Epithelial cell of esophagus (primary cell): ENCODE data around the gene TAF1B.

Source experiments
- DNase-seq: peaks from one replicate; pipeline ENCODE4 v3.0.0; 2010; ENCODE audit warnings: low read depth
- H3K4me3 ChIP-seq: 2 replicates; pipeline ENCODE4 v1.5.1; 2011; ENCODE audit warnings: mild to moderate bottlenecking, low read length, control low read depth
- TF ChIP-seq, protein P1 (sequence below): IDR thresholded peaks from 2 replicates; pipeline ENCODE4 v1.5.1; 2011; ENCODE audit warnings: low read depth, mild to moderate bottlenecking, low read length, control low read depth, inconsistent platforms; ENCODE audit not compliant: insufficient read depth; ENCODE audit errors: missing control alignments

TAF1B gene

DNA sequence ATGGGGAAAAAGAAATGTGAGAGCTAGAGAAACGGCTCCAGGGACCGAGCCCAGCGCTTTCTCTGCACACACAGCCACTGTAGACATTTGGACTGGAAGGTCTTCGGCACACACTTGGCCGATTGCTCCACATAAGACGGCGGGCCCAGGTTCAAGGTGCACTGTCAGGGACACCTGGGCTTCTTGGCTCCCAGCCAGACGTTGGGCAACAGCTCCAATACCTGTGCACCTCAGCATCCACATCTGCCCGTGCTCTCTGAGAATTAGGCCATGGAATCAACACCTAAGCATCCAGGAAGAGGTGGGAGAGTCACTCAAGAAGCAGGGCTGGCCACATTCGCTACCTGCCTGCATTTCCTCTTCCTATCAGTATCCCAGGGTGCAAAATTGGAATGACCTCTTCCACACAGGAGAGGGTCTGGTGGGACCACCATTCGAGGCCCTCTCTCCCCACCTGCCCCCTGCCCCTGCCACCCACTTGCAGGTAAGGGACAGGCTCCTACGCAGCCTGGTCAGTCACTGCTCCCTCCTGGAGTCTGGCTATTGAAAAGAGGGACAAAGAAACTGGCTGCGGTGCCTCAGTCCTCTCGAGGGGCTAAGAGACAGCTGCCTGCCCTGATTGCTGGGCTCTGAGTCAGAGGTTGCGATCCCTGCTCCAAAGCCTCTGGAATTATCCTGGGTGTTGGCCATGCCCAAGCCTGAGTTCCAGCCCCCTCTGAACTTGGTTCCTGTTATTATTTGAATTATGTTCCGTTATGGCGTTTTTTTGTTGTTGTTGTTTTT, 40.1 kb upstream of the TAF1B start:
- TF ChIP-seq, protein P1, sequence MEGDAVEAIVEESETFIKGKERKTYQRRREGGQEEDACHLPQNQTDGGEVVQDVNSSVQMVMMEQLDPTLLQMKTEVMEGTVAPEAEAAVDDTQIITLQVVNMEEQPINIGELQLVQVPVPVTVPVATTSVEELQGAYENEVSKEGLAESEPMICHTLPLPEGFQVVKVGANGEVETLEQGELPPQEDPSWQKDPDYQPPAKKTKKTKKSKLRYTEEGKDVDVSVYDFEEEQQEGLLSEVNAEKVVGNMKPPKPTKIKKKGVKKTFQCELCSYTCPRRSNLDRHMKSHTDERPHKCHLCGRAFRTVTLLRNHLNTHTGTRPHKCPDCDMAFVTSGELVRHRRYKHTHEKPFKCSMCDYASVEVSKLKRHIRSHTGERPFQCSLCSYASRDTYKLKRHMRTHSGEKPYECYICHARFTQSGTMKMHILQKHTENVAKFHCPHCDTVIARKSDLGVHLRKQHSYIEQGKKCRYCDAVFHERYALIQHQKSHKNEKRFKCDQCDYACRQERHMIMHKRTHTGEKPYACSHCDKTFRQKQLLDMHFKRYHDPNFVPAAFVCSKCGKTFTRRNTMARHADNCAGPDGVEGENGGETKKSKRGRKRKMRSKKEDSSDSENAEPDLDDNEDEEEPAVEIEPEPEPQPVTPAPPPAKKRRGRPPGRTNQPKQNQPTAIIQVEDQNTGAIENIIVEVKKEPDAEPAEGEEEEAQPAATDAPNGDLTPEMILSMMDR = no peak
- H3K4me3 ChIP-seq = no peak overlapping the region
- DNase-seq = peak; percentile 95

DNA sequence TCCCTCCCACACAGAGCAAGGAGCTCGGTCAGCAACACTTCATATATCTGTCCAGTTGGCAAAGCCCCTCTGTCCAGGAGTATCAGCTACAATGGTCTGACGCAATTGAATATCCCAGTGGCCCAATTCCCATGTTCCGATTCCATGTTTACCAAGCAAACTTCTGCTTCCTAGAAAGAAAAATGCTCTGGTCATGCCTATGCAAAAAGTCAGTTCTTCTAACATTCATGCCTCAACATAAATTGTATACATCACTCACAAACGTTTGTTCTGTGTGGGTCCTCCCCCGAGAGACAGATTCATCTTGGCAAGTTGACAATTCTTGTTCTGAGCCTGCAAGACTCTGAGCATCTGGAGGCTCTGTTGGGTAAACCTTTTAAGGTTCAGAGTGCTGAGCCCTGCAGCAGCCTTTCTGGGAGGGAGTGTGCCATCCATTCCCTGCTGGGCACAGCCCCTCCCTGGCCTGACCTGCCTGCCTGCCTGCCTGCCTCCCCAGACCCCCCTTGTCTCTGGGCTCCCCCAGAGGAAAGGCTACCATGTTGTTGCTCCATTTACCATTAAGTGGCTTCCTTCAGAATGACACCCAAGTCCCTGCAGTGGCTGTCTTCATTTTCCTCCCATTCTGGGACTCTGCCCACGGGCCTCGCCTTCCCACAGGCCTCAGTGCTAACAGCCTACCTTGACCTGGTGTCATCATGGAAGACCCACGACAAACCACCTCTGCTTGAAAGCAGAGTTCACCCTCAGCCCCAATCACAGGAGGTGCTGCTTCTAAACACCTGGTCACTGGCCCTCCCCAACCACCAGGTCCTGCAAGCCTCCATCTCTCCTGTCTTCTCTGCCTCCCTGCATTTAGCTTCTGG, 37.6 kb upstream of the TAF1B start:
- peak; percentile 60 for DNase-seq
- TF ChIP-seq, protein P1 = no peak

DNA sequence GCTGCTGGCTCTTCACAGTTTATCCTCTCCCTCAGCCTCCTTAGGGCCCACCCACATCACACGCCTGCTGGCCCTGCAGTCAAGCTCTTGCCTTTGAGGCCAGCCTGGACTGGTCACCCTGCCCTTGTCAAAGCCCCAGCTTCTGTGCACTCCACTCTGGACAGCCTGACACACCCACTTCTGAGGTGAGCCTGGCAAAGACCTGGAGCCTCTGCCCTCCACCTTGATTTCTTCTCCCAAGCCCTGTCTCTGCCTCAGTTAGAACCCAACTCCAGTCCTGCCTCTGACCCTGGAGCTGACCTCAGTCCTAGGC, 37.0 kb upstream of the TAF1B start:
- DNase-seq = no peak
- TF ChIP-seq, protein P1 = no peak
- H3K4me3 ChIP-seq = no peak overlapping the region

More for the DNA sequence above, 37.6 kb upstream of the TAF1B start:
- no peak overlapping the region for H3K4me3 ChIP-seq

DNA sequence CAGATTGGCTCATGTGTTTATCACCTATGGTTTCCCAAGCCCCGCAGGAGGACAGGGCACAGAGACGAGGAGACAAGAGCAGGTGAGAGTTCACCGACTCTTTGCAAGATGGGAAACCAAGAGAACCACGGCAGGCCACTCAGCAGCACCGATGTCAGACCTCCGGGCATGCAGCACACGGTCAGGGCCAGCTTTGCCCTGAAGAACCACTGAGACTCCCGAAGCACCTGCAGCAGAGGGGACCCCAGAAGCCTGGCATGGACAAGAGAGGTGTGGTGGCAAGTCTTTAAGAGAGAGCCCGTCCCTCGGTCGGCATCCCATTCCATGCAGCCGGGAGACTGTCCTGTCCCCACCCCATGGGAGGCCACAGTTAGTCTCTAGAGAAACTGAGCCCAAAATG, 36.6 kb upstream of the TAF1B start:
- H3K4me3 ChIP-seq = no peak overlapping the region
- TF ChIP-seq, protein P1 = no peak
- no peak for DNase-seq

DNA sequence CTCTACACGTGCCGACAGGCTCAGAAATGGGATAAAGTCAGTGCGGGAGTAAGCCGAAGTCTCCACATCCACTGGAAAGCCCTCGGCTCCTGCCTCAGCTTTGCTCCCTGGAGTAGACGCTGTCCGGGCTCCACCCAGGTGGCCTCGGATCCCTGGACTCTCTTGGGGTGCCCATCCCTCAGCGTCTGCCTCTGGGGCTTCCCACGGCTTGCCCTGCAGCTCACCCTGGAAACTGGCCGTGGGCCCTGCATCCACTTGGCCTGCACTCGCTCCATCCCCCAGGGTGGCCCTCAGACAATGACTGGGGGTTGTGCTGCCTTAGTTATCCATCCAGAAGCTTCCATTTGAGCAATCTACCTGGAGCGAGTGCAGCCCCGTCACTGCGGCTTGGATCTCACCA, 36.2 kb upstream of the TAF1B start:
- H3K4me3 ChIP-seq = no peak overlapping the region
- no peak for DNase-seq
- TF ChIP-seq, protein P1 = no peak

DNA sequence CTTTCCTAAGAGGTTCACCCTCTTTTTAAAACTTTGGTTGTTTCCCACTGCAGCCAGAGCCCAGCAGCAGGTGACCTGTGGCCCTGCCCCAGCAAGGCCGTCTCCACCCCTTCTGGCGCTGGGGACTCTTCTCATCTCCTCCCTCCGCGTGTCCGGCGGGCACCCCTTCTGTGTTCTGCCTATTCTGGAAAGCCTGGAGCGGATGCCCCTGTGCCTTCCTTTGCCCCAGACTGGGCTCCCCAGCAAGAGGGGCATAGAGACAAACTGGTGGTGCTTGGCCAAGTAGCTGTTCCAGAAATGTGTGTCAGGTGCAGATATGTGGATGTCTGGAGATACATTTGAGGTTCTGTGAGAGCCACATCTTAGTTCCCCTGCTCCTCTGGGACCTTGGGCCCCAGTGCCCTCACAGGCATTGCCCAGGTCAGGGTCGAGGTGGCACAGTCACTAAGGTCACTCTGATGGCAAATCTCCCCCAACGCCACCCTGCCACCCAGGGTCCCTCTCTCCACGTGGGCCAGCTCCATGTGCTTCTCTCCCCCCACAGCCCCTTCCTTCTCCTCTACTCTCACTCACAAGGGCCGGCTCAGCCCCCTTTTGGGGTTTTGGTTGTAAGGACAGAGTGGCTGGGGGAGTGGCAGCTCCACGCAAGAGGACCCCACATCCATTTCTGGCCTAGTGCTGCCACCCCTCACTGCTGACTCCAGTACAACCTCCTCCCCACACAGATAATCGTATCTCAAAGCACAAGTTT, 35.5 kb upstream of the TAF1B start:
- TF ChIP-seq, protein P1 = no peak
- no peak for DNase-seq
- no peak overlapping the region for H3K4me3 ChIP-seq
